ENCODE measurements around the gene SNRK.
A peak's percentile ranks its signal among the peaks of the same experiment; 100 is the strongest.

SNRK gene, protein sequence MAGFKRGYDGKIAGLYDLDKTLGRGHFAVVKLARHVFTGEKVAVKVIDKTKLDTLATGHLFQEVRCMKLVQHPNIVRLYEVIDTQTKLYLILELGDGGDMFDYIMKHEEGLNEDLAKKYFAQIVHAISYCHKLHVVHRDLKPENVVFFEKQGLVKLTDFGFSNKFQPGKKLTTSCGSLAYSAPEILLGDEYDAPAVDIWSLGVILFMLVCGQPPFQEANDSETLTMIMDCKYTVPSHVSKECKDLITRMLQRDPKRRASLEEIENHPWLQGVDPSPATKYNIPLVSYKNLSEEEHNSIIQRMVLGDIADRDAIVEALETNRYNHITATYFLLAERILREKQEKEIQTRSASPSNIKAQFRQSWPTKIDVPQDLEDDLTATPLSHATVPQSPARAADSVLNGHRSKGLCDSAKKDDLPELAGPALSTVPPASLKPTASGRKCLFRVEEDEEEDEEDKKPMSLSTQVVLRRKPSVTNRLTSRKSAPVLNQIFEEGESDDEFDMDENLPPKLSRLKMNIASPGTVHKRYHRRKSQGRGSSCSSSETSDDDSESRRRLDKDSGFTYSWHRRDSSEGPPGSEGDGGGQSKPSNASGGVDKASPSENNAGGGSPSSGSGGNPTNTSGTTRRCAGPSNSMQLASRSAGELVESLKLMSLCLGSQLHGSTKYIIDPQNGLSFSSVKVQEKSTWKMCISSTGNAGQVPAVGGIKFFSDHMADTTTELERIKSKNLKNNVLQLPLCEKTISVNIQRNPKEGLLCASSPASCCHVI

GRCh38 chr3:43286115-43286840, at the start of gene SNRK:
TSS of gene SNRK (plus strand) at chr3:43286540. CDS start at chr3:43303204, 16,664 bp downstream.
- peak; percentile 99 for DNase-seq

DNA sequence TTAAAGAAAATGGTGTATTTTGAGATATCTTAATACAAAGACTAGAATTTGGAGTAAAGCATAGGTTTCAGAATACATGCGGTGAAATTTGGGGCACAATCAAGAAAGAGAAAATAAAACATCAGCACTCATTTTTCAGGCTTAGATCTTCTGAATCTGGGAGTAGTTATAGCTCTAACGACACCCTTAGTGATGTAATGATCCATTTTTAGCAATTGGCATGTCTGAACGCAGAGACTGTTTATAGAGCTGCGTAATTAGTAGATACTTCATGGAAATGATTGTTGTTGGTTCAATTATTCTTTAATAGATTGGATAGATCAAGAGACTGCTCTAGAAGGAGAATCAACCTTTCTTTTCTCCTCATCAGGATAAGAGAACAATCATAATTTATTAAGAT, 47.5 kb upstream of the SNRK start:
- no peak for DNase-seq

- DNase-seq: no peak
Observed at GRCh38 chr3:43239755-43240154, 46.6 kb upstream of the SNRK start.

- DNase-seq: no peak
Observed at GRCh38 chr3:43243590-43244587, 42.5 kb upstream of the SNRK start.

DNA sequence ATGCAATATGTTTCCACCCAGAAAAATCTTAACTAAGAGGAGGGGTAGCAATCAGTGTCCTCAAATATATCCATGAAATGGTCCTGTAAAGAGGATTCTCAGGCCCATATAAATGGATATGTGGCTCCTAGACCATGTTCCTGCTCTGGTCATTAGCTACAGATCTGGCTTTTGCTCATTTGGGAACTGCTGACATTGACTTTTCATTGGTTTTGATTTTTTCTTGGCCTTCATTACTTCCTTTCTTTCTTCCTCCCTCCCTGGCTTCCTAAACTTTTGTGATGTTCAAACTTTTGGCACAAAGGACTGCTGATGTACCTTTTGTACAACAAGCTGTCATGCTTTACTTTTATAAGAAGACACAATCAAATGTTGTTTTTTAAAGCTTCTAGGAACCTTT, 41.6 kb upstream of the SNRK start:
- no peak for DNase-seq

DNA sequence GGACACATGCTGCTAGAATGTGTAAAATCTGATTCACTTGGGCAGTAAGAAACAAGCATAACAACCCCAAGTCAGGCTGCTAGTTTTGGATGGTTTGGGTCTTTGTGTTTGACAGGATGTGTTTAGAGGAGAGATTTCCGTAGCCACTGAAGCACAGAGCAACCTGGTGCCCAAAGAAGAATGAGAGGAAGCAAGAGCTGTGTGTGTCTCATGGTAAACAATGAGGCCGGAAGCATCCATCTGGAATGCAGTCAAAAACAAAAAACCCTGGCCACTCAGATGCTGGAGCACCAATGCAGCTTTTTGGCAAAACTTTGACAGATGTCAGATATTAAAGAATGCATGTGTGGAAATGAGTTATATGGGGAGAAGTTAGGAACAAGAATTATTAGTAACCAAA, 39.4 kb upstream of the SNRK start:
- DNase-seq: no peak

DNA sequence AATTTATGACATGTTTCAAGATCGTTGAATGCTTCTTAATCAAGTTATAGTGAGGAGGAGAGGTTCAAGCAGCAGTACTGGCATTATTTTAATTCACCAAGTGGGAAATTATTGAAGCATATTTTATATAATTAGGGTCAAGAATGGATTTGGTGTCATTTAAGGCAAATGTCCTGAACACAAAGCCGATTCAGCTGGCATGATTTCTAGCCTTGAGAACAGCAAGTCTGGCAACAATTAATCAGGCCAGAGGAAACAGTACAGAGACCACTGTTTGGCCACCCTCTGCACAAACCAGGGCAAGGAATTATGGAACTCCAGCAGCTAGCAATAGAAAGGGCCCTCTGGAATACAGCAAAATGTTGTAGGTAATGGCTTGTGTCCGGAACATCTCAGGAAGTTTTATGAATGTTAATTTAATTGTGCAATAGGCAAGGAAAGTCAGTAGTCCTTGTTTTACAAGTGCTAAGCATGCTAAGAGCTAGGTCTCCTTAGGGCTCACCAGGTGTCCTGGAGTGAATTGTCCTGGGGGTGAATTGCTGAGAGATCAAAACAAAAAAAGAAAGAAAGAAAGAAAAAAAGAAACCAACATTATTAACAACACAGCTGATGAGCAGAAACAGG, 38.7 kb upstream of the SNRK start:
- no peak for DNase-seq

DNA sequence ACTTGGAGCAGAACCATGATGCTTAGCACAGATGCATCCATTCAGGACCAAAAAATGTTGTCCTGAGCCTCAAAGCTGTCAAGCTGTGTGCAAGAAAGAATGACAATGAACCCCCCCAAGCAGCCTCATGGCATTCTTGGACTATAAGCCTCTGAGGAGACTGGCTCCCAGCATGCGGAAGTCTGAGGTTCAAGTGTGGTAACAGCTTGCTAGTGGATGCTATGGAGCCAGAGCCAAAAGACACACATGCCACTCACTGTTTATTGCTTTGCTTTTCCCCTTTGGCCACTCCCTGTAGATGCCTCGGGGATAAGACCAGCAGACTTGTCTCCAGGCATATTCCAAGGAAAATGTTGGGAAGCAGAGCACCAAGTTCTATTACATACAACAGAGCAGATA, 38.2 kb upstream of the SNRK start:
- DNase-seq: no peak

DNA sequence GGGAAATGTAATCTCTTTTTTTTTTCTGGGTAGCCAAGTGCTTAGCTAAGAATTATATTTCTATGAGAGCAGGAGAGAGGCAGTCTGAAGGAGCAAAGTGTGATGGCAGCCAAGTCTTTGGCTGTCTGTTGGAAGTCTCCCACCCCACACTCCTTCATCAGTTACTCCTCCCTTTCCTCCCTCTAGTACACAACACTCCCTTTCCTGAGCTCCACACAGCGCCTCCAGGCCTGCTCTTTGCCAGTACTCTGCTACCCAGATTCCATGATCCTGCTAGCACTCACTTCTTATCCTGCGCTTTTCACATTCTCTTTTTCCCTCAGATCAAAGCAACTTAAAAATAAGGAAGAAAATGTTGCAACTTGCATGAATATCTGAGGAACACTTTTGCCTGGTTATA, 37.4 kb upstream of the SNRK start:
- DNase-seq: no peak

DNA sequence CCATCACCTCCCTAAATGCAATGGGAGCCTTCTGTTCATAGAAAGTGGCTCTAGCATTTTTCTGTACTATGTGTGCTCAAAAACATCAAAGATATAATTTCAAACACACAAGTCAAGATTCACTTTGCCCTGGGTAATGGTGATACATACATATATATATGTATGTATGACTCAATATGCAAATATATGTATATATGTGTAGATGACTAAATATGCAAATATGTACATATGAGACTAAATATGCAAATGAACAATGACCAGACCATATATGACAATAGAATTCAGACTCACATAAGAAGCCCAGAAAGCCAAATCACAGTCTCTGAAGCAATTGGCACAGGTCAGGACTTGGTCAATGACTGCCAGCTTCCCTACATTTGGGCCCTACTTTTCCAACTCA, 36.9 kb upstream of the SNRK start:
- DNase-seq: no peak

DNA sequence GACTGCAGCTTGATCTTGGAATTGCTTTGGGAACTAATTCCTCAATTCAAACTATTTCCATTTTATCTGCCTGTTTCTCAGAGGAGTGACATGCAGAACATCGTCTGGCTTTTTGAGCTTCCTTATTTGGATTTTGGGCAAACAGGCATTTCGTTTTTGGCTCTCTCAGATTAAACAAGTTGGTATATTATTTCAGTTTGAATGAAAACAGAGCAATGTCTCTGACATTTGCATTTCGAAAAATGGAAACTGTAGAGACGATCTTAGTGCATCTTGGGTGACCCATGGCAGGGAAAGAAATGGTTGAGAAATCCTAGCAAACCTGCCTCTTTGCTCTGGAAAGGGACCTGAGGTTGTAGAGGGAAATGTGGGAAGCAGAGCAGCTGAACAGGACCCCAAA, 33.0 kb upstream of the SNRK start:
- no peak for DNase-seq

GRCh38 chr3:43254125-43254524, 32.2 kb upstream of the SNRK start:
- no peak for DNase-seq

GRCh38 chr3:43255662-43256061, 30.7 kb upstream of the SNRK start:
- no peak for DNase-seq

DNA sequence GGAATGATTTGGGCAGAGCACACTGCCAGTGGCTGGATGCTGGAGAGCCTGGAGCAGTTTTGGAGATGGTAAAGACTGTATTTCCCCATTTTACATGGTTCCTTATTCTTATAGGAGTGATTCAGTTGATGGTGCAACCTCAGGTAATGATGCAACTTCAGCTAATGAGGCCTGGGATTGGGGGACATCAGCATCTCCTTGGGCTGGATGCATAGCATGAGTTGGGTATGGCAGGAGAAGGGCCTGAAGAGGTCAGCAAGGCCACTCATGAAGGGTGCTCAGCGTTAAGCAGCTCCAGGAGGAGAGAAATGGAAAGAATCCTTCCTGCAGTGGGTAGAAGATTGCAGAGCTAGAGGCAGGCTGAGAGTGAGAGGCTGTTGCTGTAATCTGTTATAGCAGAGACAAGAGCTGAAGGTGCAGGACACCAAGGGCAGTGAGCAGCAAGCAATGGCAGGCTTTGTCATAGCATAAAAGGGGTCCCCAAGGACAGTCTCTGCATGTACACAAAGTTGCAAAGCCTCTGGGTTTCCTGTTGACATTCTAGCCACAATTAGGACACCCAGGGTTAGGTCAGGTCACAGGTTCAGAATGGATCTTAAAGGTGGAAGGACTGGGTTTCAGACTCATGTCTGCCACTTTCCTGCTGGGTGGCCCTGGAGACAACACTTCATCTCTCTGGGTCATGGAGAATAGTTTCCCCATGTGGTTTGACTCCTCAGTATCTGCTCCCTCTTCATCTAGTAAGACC, 29.5 kb upstream of the SNRK start:
- DNase-seq: no peak

- DNase-seq: no peak
Observed at GRCh38 chr3:43257850-43258249, 28.5 kb upstream of the SNRK start.

- no peak for DNase-seq
Observed at GRCh38 chr3:43259626-43260025, 26.7 kb upstream of the SNRK start.

GRCh38 chr3:43260412-43260811, 25.9 kb upstream of the SNRK start:
- no peak for DNase-seq

DNA sequence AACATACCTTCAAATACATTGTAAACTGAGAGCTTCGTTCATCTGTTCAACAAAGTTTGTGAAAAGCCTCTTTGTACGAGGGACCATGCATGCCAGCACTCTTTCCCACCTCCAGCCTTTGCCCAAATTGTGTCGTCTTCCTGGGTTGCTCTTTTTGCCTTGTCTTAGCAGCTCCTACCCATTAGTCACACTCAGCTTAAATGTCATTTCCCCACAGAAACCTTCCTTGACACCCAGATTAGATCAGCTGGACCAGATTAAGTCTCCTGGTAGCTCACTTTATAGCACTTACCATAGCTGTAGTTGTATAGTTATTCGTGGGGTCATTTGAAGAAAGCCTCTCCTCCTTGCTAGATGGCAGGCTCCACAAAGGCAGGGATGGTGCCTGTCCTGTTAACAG, 24.1 kb upstream of the SNRK start:
- no peak for DNase-seq

DNA sequence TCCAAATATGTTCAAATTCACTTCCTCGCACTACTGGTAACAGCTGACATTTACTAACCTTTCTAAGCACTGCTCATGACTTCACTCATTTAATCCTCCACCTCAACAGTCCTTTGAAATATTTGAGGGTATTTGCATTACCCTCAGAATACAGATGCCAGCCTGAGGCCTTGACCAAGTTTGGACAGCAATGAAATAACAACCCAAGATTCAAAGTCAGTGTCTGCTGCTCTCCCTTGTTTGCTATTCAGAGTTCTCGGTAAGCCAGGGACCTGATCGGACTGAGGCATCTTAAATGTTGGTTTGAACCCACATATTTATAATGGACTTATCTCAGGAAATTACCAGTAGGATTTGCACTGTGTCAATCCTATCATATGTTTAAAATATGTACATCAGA, 19.9 kb upstream of the SNRK start:
- no peak for DNase-seq

DNA sequence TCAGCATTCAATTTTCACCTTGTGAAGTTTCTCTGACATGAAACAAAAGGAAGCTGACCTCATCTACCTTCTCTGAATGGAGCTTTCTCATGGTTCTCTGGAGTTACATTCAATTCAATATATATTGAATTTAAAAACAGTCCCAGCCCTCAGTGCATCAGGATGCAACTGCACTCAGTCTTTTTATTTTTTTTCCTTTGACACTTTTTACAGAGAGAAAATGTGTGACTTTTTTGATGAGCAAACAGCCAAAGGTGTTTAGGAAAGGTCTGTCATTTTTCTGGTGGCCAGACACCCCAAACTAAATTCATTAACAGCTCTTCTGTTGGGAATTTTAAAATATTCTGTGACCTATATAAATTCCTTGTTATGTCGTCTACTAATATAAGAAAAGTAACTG, 19.3 kb upstream of the SNRK start:
- no peak for DNase-seq

- DNase-seq: no peak
Observed at GRCh38 chr3:43268636-43269035, 17.7 kb upstream of the SNRK start.
